GM23338 (cell line): Measurements from ENCODE around the gene FUT7.

Source experiments
- CREB1 ChIP-seq: fragments of 250-450 bp; sonication (Bioruptor Pico); IDR thresholded peaks from 2 replicates; pipeline ENCODE4 v1.5.0; 2020; ENCODE audit warnings: low read depth, mild to moderate bottlenecking, moderate library complexity
- CTCF ChIP-seq, 2 experiments: fragments of 200-600 bp in 1 of 2; sonication (generic) in 1 of 2; conservative IDR thresholded peaks; 2 replicates each; pipeline versions ENCODE4 v1.5.1 to v1.6.1; 2016 to 2017; ENCODE audit warnings: antibody characterized with exemption in 2 of 2, low read depth in 2 of 2, mild to moderate bottlenecking in 2 of 2, moderate library complexity in 1 of 2
- ETS1 ChIP-seq: IDR thresholded peaks from 2 replicates; pipeline ENCODE4 v1.6.1; 2016; ENCODE audit warnings: antibody characterized with exemption
- EZH2 ChIP-seq: fragments of 200-600 bp; sonication (generic); IDR thresholded peaks from one replicate; pipeline ENCODE4 v1.8.0; 2017; ENCODE audit warnings: antibody characterized with exemption, mild to moderate bottlenecking, low read depth; ENCODE audit not compliant: unreplicated experiment
- EZH2phosphoT487 ChIP-seq: fragments of 200-600 bp; sonication (generic); IDR thresholded peaks from one replicate; pipeline ENCODE4 v1.8.1; 2018; ENCODE audit warnings: antibody characterized with exemption; ENCODE audit not compliant: unreplicated experiment
- JUNB ChIP-seq: IDR thresholded peaks from one replicate; pipeline ENCODE4 v1.6.1; 2016; ENCODE audit warnings: antibody characterized with exemption; ENCODE audit not compliant: unreplicated experiment
- NANOG ChIP-seq: IDR thresholded peaks from 2 replicates; pipeline ENCODE4 v1.6.1; 2016; ENCODE audit warnings: antibody characterized with exemption, borderline replicate concordance
- POLR2AphosphoS5 ChIP-seq: IDR thresholded peaks from 2 replicates; pipeline ENCODE4 v1.6.1; 2016; ENCODE audit warnings: antibody characterized with exemption, low read depth
- REST ChIP-seq: IDR thresholded peaks from one replicate; pipeline ENCODE4 v1.6.1; 2018; ENCODE audit warnings: antibody characterized with exemption; ENCODE audit not compliant: unreplicated experiment
- STAT1 ChIP-seq: IDR thresholded peaks from one replicate; pipeline ENCODE4 v1.6.1; 2016; ENCODE audit warnings: antibody characterized with exemption; ENCODE audit not compliant: unreplicated experiment
- ZNF114 ChIP-seq: fragments of 250-450 bp; sonication (Bioruptor Pico); IDR thresholded peaks from 2 replicates; pipeline ENCODE4 v1.5.0; 2020; ENCODE audit warnings: mild to moderate bottlenecking, moderate library complexity
- ZNF331 ChIP-seq: fragments of 250-450 bp; sonication (Bioruptor Pico); IDR thresholded peaks from 2 replicates; pipeline ENCODE4 v1.5.0; 2020; ENCODE audit warnings: low read depth, mild to moderate bottlenecking, moderate library complexity
- ZNF462 ChIP-seq: fragments of 250-450 bp; sonication (Bioruptor Pico); IDR thresholded peaks from 2 replicates; pipeline ENCODE4 v1.5.0; 2020; ENCODE audit warnings: mild to moderate bottlenecking, moderate library complexity

GRCh38 chr9:136982232-136983051 lies 49.4 kb downstream of the FUT7 start, which contains the start of gene LCNL1:
- TF ChIP-seq CTCF (conservative IDR thresholded peaks at IDR 0.05; ENCODE audit: low read depth in 2 of 2): 0 out of 4 replicates have a peak, but pooled peaks of 1 of the 2 experiments have one; percentile 9
- no peak for TF ChIP-seq JUNB
- TF ChIP-seq EZH2: no peak
- TF ChIP-seq EZH2phosphoT487: no peak
- no peak for TF ChIP-seq REST
- TF ChIP-seq POLR2AphosphoS5: no peak
- no peak for TF ChIP-seq ETS1
- no peak for TF ChIP-seq CREB1
- no peak for TF ChIP-seq ZNF114
- no peak for TF ChIP-seq NANOG
- no peak for TF ChIP-seq ZNF462 (CRISPR knock-in tag)
- TF ChIP-seq ZNF331: no peak
- TF ChIP-seq STAT1: no peak
